MM.1S (cell line): ENCODE data around the gene KCTD17.

Experiments
- DNase-seq: peaks from one replicate; pipeline ENCODE4 v3.0.0-alpha.2; 2015
- H2AFZ ChIP-seq: fragments of 300-600 bp; sonication (generic); 2 replicates; pipeline ENCODE4 v1.6.0; 2016; ENCODE audit warnings: antibody characterized with exemption, low read length
- H3F3A ChIP-seq: fragments of 300-600 bp; sonication (generic); 2 replicates; pipeline ENCODE4 v1.6.1; 2016; ENCODE audit warnings: mild to moderate bottlenecking, antibody characterized with exemption, low read length, moderate library complexity, mixed read lengths; ENCODE audit not compliant: insufficient read depth
- H3K27ac ChIP-seq: fragments of 300-600 bp; sonication (generic); 2 replicates; pipeline ENCODE4 v1.5.1; 2016; ENCODE audit warnings: mild to moderate bottlenecking, low read length
- H3K27me3 ChIP-seq: fragments of 300-600 bp; sonication (generic); replicated peaks from 2 replicates; pipeline ENCODE4 v1.6.0; 2016; ENCODE audit warnings: low read length; ENCODE audit not compliant: insufficient read depth
- H3K36me3 ChIP-seq: fragments of 300-600 bp; sonication (generic); replicated peaks from 2 replicates; pipeline ENCODE4 v1.6.1; 2016; ENCODE audit warnings: mild to moderate bottlenecking, low read length, mixed read lengths; ENCODE audit not compliant: insufficient read depth
- H3K4me1 ChIP-seq: fragments of 300-600 bp; sonication (generic); 2 replicates; pipeline ENCODE4 v1.6.1; 2016; ENCODE audit warnings: low read length, mixed read lengths
- H3K4me2 ChIP-seq: fragments of 300-600 bp; sonication (generic); 2 replicates; pipeline ENCODE4 v1.6.0; 2016; ENCODE audit warnings: low read depth, low read length
- H3K4me3 ChIP-seq: fragments of 300-600 bp; sonication (generic); 2 replicates; pipeline ENCODE4 v1.5.1; 2016; ENCODE audit warnings: low read length, mixed read lengths
- H3K79me2 ChIP-seq: fragments of 300-600 bp; sonication (generic); 2 replicates; pipeline ENCODE4 v1.6.1; 2016; ENCODE audit warnings: mixed run types, low read length, mixed read lengths
- H3K9ac ChIP-seq: fragments of 300-600 bp; sonication (generic); 2 replicates; pipeline ENCODE4 v1.6.1; 2016; ENCODE audit warnings: low read length, mixed read lengths
- H3K9me2 ChIP-seq: fragments of 300-600 bp; sonication (generic); replicated peaks from 2 replicates; pipeline ENCODE4 v1.6.1; 2016; ENCODE audit warnings: mild to moderate bottlenecking, low read length, mixed read lengths; ENCODE audit not compliant: insufficient read depth
- H3K9me3 ChIP-seq: fragments of 300-600 bp; sonication (generic); replicated peaks from 2 replicates; pipeline ENCODE4 v1.6.1; 2016; ENCODE audit warnings: mild to moderate bottlenecking, low read length, mixed read lengths; ENCODE audit not compliant: insufficient read depth
- H4K20me1 ChIP-seq: fragments of 300-600 bp; sonication (generic); 2 replicates; pipeline ENCODE4 v1.6.1; 2016; ENCODE audit warnings: mild to moderate bottlenecking, low read length, moderate library complexity, mixed read lengths; ENCODE audit not compliant: insufficient read depth
- EZH2 ChIP-seq: fragments of 300-600 bp; sonication (generic); optimal IDR thresholded peaks from 2 replicates; pipeline ENCODE3; 2017; ENCODE audit warnings: low read depth, mild to moderate bottlenecking, antibody characterized with exemption, low read length, mixed read lengths
- EZH2phosphoT487 ChIP-seq: fragments of 300-600 bp; sonication (generic); IDR thresholded peaks from 2 replicates; pipeline ENCODE4 v1.6.1; 2018; ENCODE audit warnings: antibody characterized with exemption, low read length
- TF ChIP-seq, protein P1 (sequence below): fragments of 300-600 bp; sonication (generic); IDR thresholded peaks from 2 replicates; pipeline ENCODE4 v1.5.1; 2016; ENCODE audit warnings: antibody characterized with exemption, low read length, mixed read lengths

Gene KCTD17

DNA sequence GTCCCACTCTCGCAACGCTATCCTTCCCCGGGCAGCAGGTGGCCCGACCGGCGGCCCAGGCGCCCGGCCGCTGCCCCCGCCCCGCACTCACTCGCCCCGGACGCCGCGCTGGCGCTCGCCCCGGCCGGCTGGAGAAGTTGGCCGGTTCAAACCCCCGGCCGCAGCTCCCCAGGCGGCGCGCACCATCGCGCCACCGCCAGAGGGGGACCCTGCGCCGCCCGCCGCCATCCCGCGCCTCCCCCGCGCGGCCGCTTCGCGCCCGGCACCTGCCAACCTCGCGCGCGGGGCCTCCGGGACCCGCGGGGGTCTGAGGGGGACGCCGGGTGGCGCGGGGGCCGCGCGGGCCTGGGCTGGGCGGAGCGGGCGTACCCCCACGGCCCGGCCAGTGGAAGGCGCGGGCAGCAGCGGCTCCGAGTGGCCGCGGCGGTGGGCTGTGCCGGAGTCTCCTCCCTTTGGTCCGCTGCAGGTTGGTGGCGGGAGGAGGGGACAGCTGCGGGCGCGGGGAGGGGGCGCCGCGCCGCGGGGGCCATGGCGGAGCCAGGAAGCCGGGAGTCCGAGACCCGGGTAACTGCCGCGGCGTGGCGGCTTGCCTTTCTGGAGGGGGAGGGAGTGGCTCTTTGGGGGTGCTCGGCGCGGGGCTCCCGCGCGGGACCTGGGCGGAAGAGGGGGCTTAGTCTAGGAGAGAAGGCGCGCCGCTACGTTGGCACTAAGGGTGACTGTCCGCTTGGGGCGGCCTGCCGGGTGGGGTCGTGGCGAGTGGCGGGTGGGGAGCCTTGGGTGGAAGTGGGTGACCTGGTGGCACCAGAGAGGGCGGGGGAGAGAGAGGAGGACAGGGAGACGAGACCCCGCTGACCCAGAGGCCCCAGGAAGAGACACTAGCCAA lies 32.0 kb upstream of the KCTD17 start, which contains the start of the genes MPST and TST:
TSS of gene MPST (plus strand) at position 434 of the 883 bp plus-strand sequence. CDS start at position 529, 95 bp downstream.
TSS of gene TST (minus strand) at position 139 of the 883 bp plus-strand sequence. CDS start 715 bp downstream, outside the sequence.
- peak; percentile 59 for DNase-seq
- Histone ChIP-seq H3K9me2 (no peaks in the 10 kb centered on the region), H3K79me2 (peaks cover 9% of the 10 kb centered on the region; the same call in 1 of the 2 replicates), H3F3A (no peaks in the 10 kb centered on the region), H4K20me1 (no peaks in the 10 kb centered on the region), H3K27ac (no peak within 1 kb of the TSS), H3K4me2 (peak within 1 kb of the TSS; percentile 87), H3K4me1 (no peaks in the 10 kb centered on the region), H2AFZ (peak within 1 kb of the TSS; percentile 92), H3K36me3 (no peaks in the 10 kb centered on the region), H3K9me3 (no peaks in the 10 kb centered on the region), H3K27me3 (no peaks in the 10 kb centered on the region), H3K9ac (peak within 1 kb of the TSS; percentile 79), H3K4me3 (peak within 1 kb of the TSS; percentile 95)
- TF ChIP-seq, protein P1, sequence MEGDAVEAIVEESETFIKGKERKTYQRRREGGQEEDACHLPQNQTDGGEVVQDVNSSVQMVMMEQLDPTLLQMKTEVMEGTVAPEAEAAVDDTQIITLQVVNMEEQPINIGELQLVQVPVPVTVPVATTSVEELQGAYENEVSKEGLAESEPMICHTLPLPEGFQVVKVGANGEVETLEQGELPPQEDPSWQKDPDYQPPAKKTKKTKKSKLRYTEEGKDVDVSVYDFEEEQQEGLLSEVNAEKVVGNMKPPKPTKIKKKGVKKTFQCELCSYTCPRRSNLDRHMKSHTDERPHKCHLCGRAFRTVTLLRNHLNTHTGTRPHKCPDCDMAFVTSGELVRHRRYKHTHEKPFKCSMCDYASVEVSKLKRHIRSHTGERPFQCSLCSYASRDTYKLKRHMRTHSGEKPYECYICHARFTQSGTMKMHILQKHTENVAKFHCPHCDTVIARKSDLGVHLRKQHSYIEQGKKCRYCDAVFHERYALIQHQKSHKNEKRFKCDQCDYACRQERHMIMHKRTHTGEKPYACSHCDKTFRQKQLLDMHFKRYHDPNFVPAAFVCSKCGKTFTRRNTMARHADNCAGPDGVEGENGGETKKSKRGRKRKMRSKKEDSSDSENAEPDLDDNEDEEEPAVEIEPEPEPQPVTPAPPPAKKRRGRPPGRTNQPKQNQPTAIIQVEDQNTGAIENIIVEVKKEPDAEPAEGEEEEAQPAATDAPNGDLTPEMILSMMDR = 0 out of 2 replicates have a peak, but pooled peaks have one; percentile 9
- TF ChIP-seq EZH2phosphoT487 (no peak), EZH2 (no peak)

DNA sequence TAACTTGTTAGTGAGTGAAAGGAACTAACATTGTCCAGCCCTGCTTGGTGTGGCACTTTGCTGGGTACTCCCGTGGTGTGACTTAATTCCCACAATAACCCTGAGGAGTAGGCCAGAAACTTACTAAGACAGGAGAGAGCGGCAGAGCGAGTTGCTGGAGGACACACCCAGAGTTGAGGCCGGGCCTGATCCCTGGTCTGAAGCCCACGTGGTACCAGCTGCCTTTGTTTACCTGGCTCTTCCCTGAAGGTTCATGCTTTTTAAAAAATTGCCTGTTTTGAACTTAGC lies 31.4 kb upstream of the KCTD17 start:
- H3K27ac ChIP-seq = no peak overlapping the region
- H3K4me2 ChIP-seq = peak overlapping the region; percentile 59
- H3F3A ChIP-seq = no peaks in the 10 kb centered on the region
- no peaks in the 10 kb centered on the region for H4K20me1 ChIP-seq
- H3K4me1 ChIP-seq = peaks cover 3% of the 10 kb centered on the region; the same call in 1 of the 2 replicates
- no peaks in the 10 kb centered on the region for H3K9me2 ChIP-seq
- no peaks in the 10 kb centered on the region for H3K9me3 ChIP-seq
- H3K9ac ChIP-seq = peak overlapping the region; percentile 79
- H3K36me3 ChIP-seq = no peaks in the 10 kb centered on the region
- peak overlapping the region; percentile 95 for H3K4me3 ChIP-seq
- H3K27me3 ChIP-seq = no peaks in the 10 kb centered on the region
- peak; percentile 34 for DNase-seq
- no peak for TF ChIP-seq EZH2phosphoT487
- TF ChIP-seq, protein P1 = no peak
- TF ChIP-seq EZH2 = no peak
- H3K79me2 ChIP-seq = peaks cover 9% of the 10 kb centered on the region; the same call in 1 of the 2 replicates
- peak overlapping the region; percentile 92 for H2AFZ ChIP-seq

DNA sequence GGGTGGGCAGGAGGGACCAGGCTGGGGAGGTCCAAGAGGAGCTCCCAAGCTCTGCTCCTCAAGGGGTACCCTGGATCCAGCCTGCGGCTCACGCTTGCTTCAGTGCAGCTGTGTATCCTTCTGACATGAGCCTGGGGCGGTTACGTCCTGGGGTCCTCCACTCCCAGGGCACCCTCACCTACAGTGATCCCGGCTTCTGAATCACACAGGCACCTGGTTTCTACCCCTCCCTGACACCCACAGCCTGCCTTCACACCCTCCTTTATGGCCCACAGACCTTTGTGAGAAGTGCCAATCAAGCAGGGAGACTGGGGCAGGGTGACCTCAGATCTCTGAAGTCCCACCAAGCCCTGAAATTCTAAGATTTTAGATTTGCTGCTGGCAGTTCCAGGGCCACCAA lies 30.5 kb upstream of the KCTD17 start:
- Histone ChIP-seq H4K20me1 (no peaks in the 10 kb centered on the region), H3K9ac (no peak overlapping the region), H3K27ac (no peak overlapping the region), H3K4me2 (no peak overlapping the region), H3F3A (no peaks in the 10 kb centered on the region), H3K36me3 (no peaks in the 10 kb centered on the region), H3K9me2 (no peaks in the 10 kb centered on the region), H2AFZ (no peak overlapping the region), H3K4me1 (peaks cover 12% of the 10 kb centered on the region), H3K79me2 (peaks cover 9% of the 10 kb centered on the region; the same call in 1 of the 2 replicates), H3K4me3 (no peak overlapping the region), H3K9me3 (no peaks in the 10 kb centered on the region), H3K27me3 (no peaks in the 10 kb centered on the region)
- DNase-seq = no peak
- TF ChIP-seq EZH2phosphoT487 = no peak
- TF ChIP-seq, protein P1 = no peak
- no peak for TF ChIP-seq EZH2
